Upper lobe of left lung (tissue), 6 donors: ENCODE measurements around the gene RUNX1. TPM values are rescaled to one million over a fixed set of nuclear protein-coding genes. Genes with fewer than 3 reads are reported as not detected.

Source experiments
- ATAC-seq, 2 donors: fragments of 200-7000 bp; cut with Tn5 transposase; one replicate each; pipeline ENCODE4 v1.9.1; 2022; ENCODE audit warnings: mild to moderate bottlenecking in 2 of 2, moderate library complexity in 2 of 2; ENCODE audit not compliant: low FRiP score in 2 of 2
- DNase-seq, 2 donors: peaks; one replicate each; pipeline ENCODE4 v3.0.0-alpha.2; 2019 to 2020
- H3K27ac ChIP-seq, 4 donors: fragments of 200-600 bp; sonication (generic); one replicate each; pipeline ENCODE4 v1.5.1; 2016 to 2019
- H3K27me3 ChIP-seq, 4 donors: fragments of 200-600 bp; sonication (generic); one replicate each; pipeline ENCODE4 v1.5.1; 2017 to 2019
- H3K36me3 ChIP-seq, 4 donors: fragments of 200-600 bp; sonication (generic); one replicate each; pipeline ENCODE4 v1.5.1; 2016 to 2019
- H3K4me1 ChIP-seq, 4 donors: fragments of 200-600 bp; sonication (generic); one replicate each; pipeline ENCODE4 v1.5.1; 2018 to 2019
- H3K4me3 ChIP-seq, 4 donors: fragments of 200-600 bp; sonication (generic); one replicate each; pipeline ENCODE4 v1.5.1; 2017 to 2019; ENCODE audit warnings: mild to moderate bottlenecking in 2 of 4, moderate library complexity in 1 of 4
- H3K9me3 ChIP-seq, 4 donors: fragments of 200-600 bp; sonication (generic); one replicate each; pipeline ENCODE4 v1.5.1; 2018 to 2019
- CTCF ChIP-seq, 6 experiments: fragments of 450-650 bp in 4 of 6; fragments of 200-600 bp in 2 of 6; sonication (generic) in 2 of 6; IDR thresholded peaks; one replicate each; pipeline ENCODE4 v1.5.1; 2016 to 2019; ENCODE audit warnings: antibody characterized with exemption in 6 of 6
- EP300 ChIP-seq, 4 donors: sonication (generic); formaldehyde crosslinking; IDR thresholded peaks; one replicate each; pipeline ENCODE4 v1.5.1; 2017; ENCODE audit warnings: antibody characterized with exemption in 4 of 4, control low read depth in 2 of 4
- POLR2A ChIP-seq, 4 donors: fragments of 450-650 bp; IDR thresholded peaks; one replicate each; pipeline ENCODE4 v1.5.1; 2016 to 2017; ENCODE audit warnings: antibody characterized with exemption in 4 of 4, mild to moderate bottlenecking in 2 of 4
- POLR2AphosphoS5 ChIP-seq, 2 donors: sonication (generic); formaldehyde crosslinking; IDR thresholded peaks; one replicate each; pipeline ENCODE4 v1.5.1; 2017; ENCODE audit warnings: antibody characterized with exemption in 2 of 2
- WGBS, 2 donors: methylation state at CpG; one replicate each; pipeline ENCODE4 v1.1.5; 2017 to 2018; 5-methylcytosine and 5-hydroxymethylcytosine counted together
- total RNA-seq, 6 donors: library from RNA; depleted of rRNA in 4 of 6; stranded (reverse); fragments of >200 nt in 4 of 6; gene quantifications; one replicate each; pipeline versions ENCODE4 v1.1.0 to v1.2.1, GENCODE V29; 2016 to 2021
- donor health status: DM: no; HTN: no; CAD: no; lungs with moderate emphysema.
- donor health status: DM: no; HTN: yes; CAD: no; lungs with severe emphysema.

RUNX1 gene
- total RNA-seq, 6 donors from 2014 or later: 62.2 to 252 (median 98.2) TPM

- Histone ChIP-seq H3K27ac (no peak overlapping the region), H3K4me3 (no peak overlapping the region), H3K27me3 (no peaks in the 10 kb centered on the region), H3K4me1 (peaks cover 0 to 5% (median 2%) of the 10 kb centered on the region in 4 donors), H3K9me3 (no peaks in the 10 kb centered on the region), H3K36me3 (no peaks in the 10 kb centered on the region)
- ATAC-seq (no peak), DNase-seq (peak in 1 of 2 donors; percentile 42)
- TF ChIP-seq EP300 (IDR thresholded peaks at IDR 0.05): no peak
- TF ChIP-seq POLR2A (IDR thresholded peaks at IDR 0.05): no peak
- TF ChIP-seq POLR2AphosphoS5 (IDR thresholded peaks at IDR 0.05): no peak
- no peak for TF ChIP-seq CTCF (IDR thresholded peaks at IDR 0.05)
- WGBS, 2 donors: 52 to 66% methylated on average over 8 to 9 of the region's 9 CpGs
These were observed 29.5 kb downstream of the RUNX1 start for GRCh38 chr21:35019631-35020032.

- Histone ChIP-seq H3K4me1 (peaks cover 0 to 5% (median 2%) of the 10 kb centered on the region in 4 donors), H3K4me3 (no peak overlapping the region), H3K27me3 (no peaks in the 10 kb centered on the region), H3K27ac (no peak overlapping the region), H3K36me3 (no peaks in the 10 kb centered on the region), H3K9me3 (no peaks in the 10 kb centered on the region)
- ATAC-seq: no peak
- DNase-seq: no peak
- 82 to 90% methylated on average over 6 of the region's 6 CpGs for WGBS, 2 donors
- TF ChIP-seq EP300 (IDR thresholded peaks at IDR 0.05) (no peak), POLR2AphosphoS5 (IDR thresholded peaks at IDR 0.05) (no peak), POLR2A (IDR thresholded peaks at IDR 0.05) (no peak), CTCF (IDR thresholded peaks at IDR 0.05) (no peak)
These were observed 31.8 kb downstream of the RUNX1 start for GRCh38 chr21:35017256-35017655.

GRCh38 chr21:35016517-35017188 is 32.4 kb downstream of the RUNX1 start:
- TF ChIP-seq EP300 (IDR thresholded peaks at IDR 0.05) (no peak), POLR2A (IDR thresholded peaks at IDR 0.05) (no peak), POLR2AphosphoS5 (IDR thresholded peaks at IDR 0.05) (no peak), CTCF (IDR thresholded peaks at IDR 0.05) (no peak)
- WGBS, 2 donors: 94 to 100% methylated on average over 1 of the region's 1 CpG
- Histone ChIP-seq H3K9me3 (no peaks in the 10 kb centered on the region), H3K36me3 (no peaks in the 10 kb centered on the region), H3K4me1 (peaks cover 0 to 5% (median 2%) of the 10 kb centered on the region in 4 donors), H3K27me3 (no peaks in the 10 kb centered on the region), H3K27ac (no peak overlapping the region), H3K4me3 (no peak overlapping the region)
- DNase-seq (no peak), ATAC-seq (no peak)

GRCh38 chr21:35016071-35016470 is 33.0 kb downstream of the RUNX1 start:
- Histone ChIP-seq H3K4me1 (peaks cover 0 to 5% (median 2%) of the 10 kb centered on the region in 4 donors), H3K9me3 (no peaks in the 10 kb centered on the region), H3K36me3 (no peaks in the 10 kb centered on the region), H3K4me3 (no peak overlapping the region), H3K27me3 (no peaks in the 10 kb centered on the region), H3K27ac (no peak overlapping the region)
- WGBS, 2 donors: 94 to 96% methylated on average over 4 of the region's 4 CpGs
- DNase-seq (no peak), ATAC-seq (no peak)
- no peak for TF ChIP-seq CTCF (IDR thresholded peaks at IDR 0.05)
- TF ChIP-seq EP300 (IDR thresholded peaks at IDR 0.05): no peak
- no peak for TF ChIP-seq POLR2A (IDR thresholded peaks at IDR 0.05)
- TF ChIP-seq POLR2AphosphoS5 (IDR thresholded peaks at IDR 0.05): no peak
